Neural progenitor cell (in vitro differentiated cells): Measurements from ENCODE around the gene FGD4. TPM values are rescaled to one million over a fixed set of nuclear protein-coding genes. Genes with fewer than 3 reads are reported as not detected.

Experiments
- DNase-seq: peaks from one replicate; pipeline ENCODE4 v3.0.0-alpha.2; 2016; ENCODE audit warnings: low spot score
- H2AFZ ChIP-seq: fragments of 200-600 bp; sonication (generic); replicated peaks from 2 replicates; pipeline ENCODE4 v1.6.1; 2016; ENCODE audit warnings: antibody characterized with exemption
- H3F3A ChIP-seq: fragments of 200-600 bp; sonication (generic); 2 replicates; pipeline ENCODE4 v1.6.1; 2016; ENCODE audit warnings: antibody characterized with exemption, low read depth
- H3K27ac ChIP-seq: fragments of 200-600 bp; sonication (generic); 2 replicates; pipeline ENCODE4 v1.5.1; 2016; ENCODE audit warnings: mild to moderate bottlenecking
- H3K27me3 ChIP-seq: fragments of 200-600 bp; sonication (generic); 2 replicates; pipeline ENCODE4 v1.6.1; 2016; ENCODE audit warnings: mild to moderate bottlenecking, moderate library complexity
- H3K36me3 ChIP-seq: fragments of 200-600 bp; sonication (generic); 2 replicates; pipeline ENCODE4 v1.5.1; 2016
- H3K4me1 ChIP-seq: fragments of 200-600 bp; sonication (generic); 2 replicates; pipeline ENCODE4 v1.6.1; 2016; ENCODE audit warnings: mixed run types
- H3K4me2 ChIP-seq: fragments of 200-600 bp; sonication (generic); 2 replicates; pipeline ENCODE4 v1.6.1; 2016
- H3K4me3 ChIP-seq: fragments of 200-600 bp; sonication (generic); 2 replicates; pipeline ENCODE4 v1.5.1; 2016
- H3K79me2 ChIP-seq: fragments of 200-600 bp; sonication (generic); 2 replicates; pipeline ENCODE4 v1.6.1; 2016; ENCODE audit warnings: low read depth
- H3K9ac ChIP-seq: fragments of 200-600 bp; sonication (generic); 2 replicates; pipeline ENCODE4 v1.6.1; 2016
- H3K9me3 ChIP-seq: fragments of 200-600 bp; sonication (generic); 2 replicates; pipeline ENCODE4 v1.5.1; 2016; ENCODE audit warnings: low read depth
- H4K20me1 ChIP-seq: fragments of 200-600 bp; sonication (generic); 2 replicates; pipeline ENCODE4 v1.6.1; 2016; ENCODE audit warnings: low read depth
- H3K27ac Mint-ChIP-seq: 3 replicates; pipeline ENCODE4 v1.8.0; 2021; ENCODE audit warnings: mixed read lengths
- H3K27me3 Mint-ChIP-seq: 2 replicates; pipeline ENCODE4 v1.8.0; 2022; ENCODE audit warnings: low read depth, mild to moderate bottlenecking, inconsistent platforms, moderate library complexity, mixed read lengths; ENCODE audit not compliant: insufficient read depth
- H3K36me3 Mint-ChIP-seq: 3 replicates; pipeline ENCODE4 v1.8.0; 2021; ENCODE audit warnings: mixed read lengths
- H3K4me1 Mint-ChIP-seq: 3 replicates; pipeline ENCODE4 v1.8.0; 2021; ENCODE audit warnings: mixed read lengths
- H3K4me3 Mint-ChIP-seq: 3 replicates; pipeline ENCODE4 v1.8.0; 2021; ENCODE audit warnings: mild to moderate bottlenecking, moderate library complexity, mixed read lengths
- H3K9me3 Mint-ChIP-seq: 3 replicates; pipeline ENCODE4 v1.8.0; 2020; ENCODE audit warnings: mixed read lengths
- EZH2 ChIP-seq: fragments of 200-600 bp; sonication (generic); IDR thresholded peaks from 2 replicates; pipeline ENCODE4 v1.6.1; 2017; ENCODE audit warnings: antibody characterized with exemption, mild to moderate bottlenecking, moderate library complexity
- EZH2phosphoT487 ChIP-seq: fragments of 200-600 bp; sonication (generic); IDR thresholded peaks from 2 replicates; pipeline ENCODE4 v1.6.1; 2017; ENCODE audit warnings: antibody characterized with exemption
- total RNA-seq: library from RNA; depleted of rRNA; stranded (reverse); fragments of >200 nt; gene quantifications from 2 replicates; pipeline ENCODE4 v1.2.3, GENCODE V29; 2015; ENCODE audit warnings: low replicate concordance
- TF ChIP-seq, protein P1 (sequence below): fragments of 200-600 bp; sonication (generic); IDR thresholded peaks from 2 replicates; pipeline ENCODE4 v1.5.1; 2017; ENCODE audit warnings: antibody characterized with exemption, mild to moderate bottlenecking

The FGD4 gene
- total RNA-seq, 1 donor from 2014 or later = 41.4 TPM

DNA sequence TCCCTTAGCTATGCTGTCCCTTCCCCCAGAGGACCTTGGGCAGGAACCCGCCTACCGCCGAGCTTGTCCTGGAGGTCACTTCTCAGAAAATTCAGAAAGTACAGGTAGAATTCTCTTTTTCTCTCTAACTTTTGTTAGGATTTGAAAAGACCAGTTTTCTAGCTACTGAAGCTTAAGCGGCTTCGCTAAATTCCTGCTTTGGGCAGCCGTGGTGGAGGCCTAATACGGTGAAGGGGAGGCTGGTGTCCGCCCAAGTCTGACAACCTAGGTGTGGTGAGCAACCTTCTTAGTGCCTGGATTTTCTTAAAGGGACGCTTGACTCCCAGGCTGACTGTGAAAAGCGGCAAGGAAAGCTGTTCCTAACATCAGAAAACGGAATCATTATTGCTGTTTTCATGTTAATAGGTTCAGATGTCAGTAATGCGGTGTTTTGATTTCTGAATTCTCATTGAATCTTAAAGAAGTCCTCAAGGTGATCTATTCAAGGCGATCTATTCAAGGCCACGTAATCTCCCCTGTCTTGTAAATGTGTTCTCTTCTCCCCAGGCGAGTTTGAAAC lies 835 bp downstream of the FGD4 start:
- Mint-ChIP-seq H3K9me3 (no peaks in the 10 kb centered on the region), H3K4me1 (peaks cover 13% of the 10 kb centered on the region), H3K36me3 (no peaks in the 10 kb centered on the region), H3K27me3 (peaks cover 23% of the 10 kb centered on the region), H3K4me3 (peak overlapping the region; percentile 86), H3K27ac (no peak overlapping the region)
- Histone ChIP-seq H3K4me1 (peaks cover 8% of the 10 kb centered on the region), H2AFZ (peak overlapping the region; percentile 92), H3K4me2 (peak overlapping the region; percentile 92), H3F3A (peaks cover 39% of the 10 kb centered on the region), H3K36me3 (no peaks in the 10 kb centered on the region), H3K27ac (peak overlapping the region; percentile 78), H3K9me3 (no peaks in the 10 kb centered on the region), H4K20me1 (no peaks in the 10 kb centered on the region), H3K9ac (peak overlapping the region; percentile 31), H3K27me3 (peaks cover 11% of the 10 kb centered on the region), H3K79me2 (peaks cover 52% of the 10 kb centered on the region), H3K4me3 (peak overlapping the region; percentile 80)
- no peak for TF ChIP-seq EZH2
- TF ChIP-seq EZH2phosphoT487 = no peak
- TF ChIP-seq, protein P1, sequence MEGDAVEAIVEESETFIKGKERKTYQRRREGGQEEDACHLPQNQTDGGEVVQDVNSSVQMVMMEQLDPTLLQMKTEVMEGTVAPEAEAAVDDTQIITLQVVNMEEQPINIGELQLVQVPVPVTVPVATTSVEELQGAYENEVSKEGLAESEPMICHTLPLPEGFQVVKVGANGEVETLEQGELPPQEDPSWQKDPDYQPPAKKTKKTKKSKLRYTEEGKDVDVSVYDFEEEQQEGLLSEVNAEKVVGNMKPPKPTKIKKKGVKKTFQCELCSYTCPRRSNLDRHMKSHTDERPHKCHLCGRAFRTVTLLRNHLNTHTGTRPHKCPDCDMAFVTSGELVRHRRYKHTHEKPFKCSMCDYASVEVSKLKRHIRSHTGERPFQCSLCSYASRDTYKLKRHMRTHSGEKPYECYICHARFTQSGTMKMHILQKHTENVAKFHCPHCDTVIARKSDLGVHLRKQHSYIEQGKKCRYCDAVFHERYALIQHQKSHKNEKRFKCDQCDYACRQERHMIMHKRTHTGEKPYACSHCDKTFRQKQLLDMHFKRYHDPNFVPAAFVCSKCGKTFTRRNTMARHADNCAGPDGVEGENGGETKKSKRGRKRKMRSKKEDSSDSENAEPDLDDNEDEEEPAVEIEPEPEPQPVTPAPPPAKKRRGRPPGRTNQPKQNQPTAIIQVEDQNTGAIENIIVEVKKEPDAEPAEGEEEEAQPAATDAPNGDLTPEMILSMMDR = no peak
- peak; percentile 64 for DNase-seq

- Histone ChIP-seq H3F3A (peaks cover 39% of the 10 kb centered on the region), H3K4me3 (peak overlapping the region; percentile 80), H3K36me3 (no peaks in the 10 kb centered on the region), H3K79me2 (peaks cover 59% of the 10 kb centered on the region), H3K27me3 (peaks cover 11% of the 10 kb centered on the region), H3K27ac (no peak overlapping the region), H3K9me3 (no peaks in the 10 kb centered on the region), H4K20me1 (no peaks in the 10 kb centered on the region), H3K9ac (no peak overlapping the region), H3K4me2 (peak overlapping the region; percentile 92), H2AFZ (no peak overlapping the region), H3K4me1 (peaks cover 8% of the 10 kb centered on the region)
- no peaks in the 10 kb centered on the region for H3K9me3 Mint-ChIP-seq
- no peak overlapping the region for H3K27ac Mint-ChIP-seq
- peak overlapping the region; percentile 86 for H3K4me3 Mint-ChIP-seq
- peaks cover 23% of the 10 kb centered on the region for H3K27me3 Mint-ChIP-seq
- no peak for TF ChIP-seq EZH2phosphoT487
- no peak for TF ChIP-seq EZH2
- TF ChIP-seq, protein P1 = no peak
- H3K36me3 Mint-ChIP-seq = no peaks in the 10 kb centered on the region
- no peak for DNase-seq
- peaks cover 13% of the 10 kb centered on the region for H3K4me1 Mint-ChIP-seq
These were observed 1.5 kb downstream of the FGD4 start for GRCh38 chr12:32400866-32401265.

- peaks cover 72% of the 10 kb centered on the region for H3K79me2 ChIP-seq
- no peak overlapping the region for H3K27ac Mint-ChIP-seq
- no peak overlapping the region for H2AFZ ChIP-seq
These were observed 2.8 kb downstream of the FGD4 start for GRCh38 chr12:32402170-32402569.

More at GRCh38 chr12:32402170-32402569, 2.8 kb downstream of the FGD4 start:
- Histone ChIP-seq H3K4me3 (no peak overlapping the region), H3K4me2 (no peak overlapping the region), H4K20me1 (no peaks in the 10 kb centered on the region), H3F3A (peaks cover 39% of the 10 kb centered on the region), H3K9me3 (no peaks in the 10 kb centered on the region), H3K27me3 (peaks cover 11% of the 10 kb centered on the region), H3K27ac (no peak overlapping the region), H3K36me3 (no peaks in the 10 kb centered on the region), H3K9ac (no peak overlapping the region), H3K4me1 (peaks cover 8% of the 10 kb centered on the region)
- TF ChIP-seq, protein P1 = no peak
- no peak for TF ChIP-seq EZH2
- no peak for TF ChIP-seq EZH2phosphoT487
- H3K36me3 Mint-ChIP-seq = no peaks in the 10 kb centered on the region
- H3K9me3 Mint-ChIP-seq = no peaks in the 10 kb centered on the region
- H3K4me1 Mint-ChIP-seq = peaks cover 13% of the 10 kb centered on the region
- no peak overlapping the region for H3K4me3 Mint-ChIP-seq
- DNase-seq = no peak
- peaks cover 21% of the 10 kb centered on the region for H3K27me3 Mint-ChIP-seq
